ENCODE data around the gene RPEL1. TPM values are rescaled to one million over a fixed set of nuclear protein-coding genes. Genes with fewer than 3 reads are reported as not detected.
"Not testable (repeated sequence)": the region's sequence is repeated elsewhere in the genome, so short reads cannot be mapped to it uniquely, and the experiment has no call there.

RPEL1 gene
- total RNA-seq, 1 experiment from 2014 or later: not detected

GRCh38 chr10:103256613-103257012, 10.9 kb downstream of the RPEL1 start:
- TF ChIP-seq EZH2 (IDR thresholded peaks at IDR 0.05; ENCODE audit: low read length, unreplicated experiment) (no peak), EZH2phosphoT487 (IDR thresholded peaks at IDR 0.05; ENCODE audit: borderline replicate concordance, low read length) (no peak), CTCF (conservative IDR thresholded peaks at IDR 0.05; ENCODE audit: low read depth, low read length) (no peak)
- ChIA-PET POLR2A (ENCODE audit: unreplicated experiment) (no interaction called here), CTCF (no interaction called here)
- Histone ChIP-seq H4K20me1 (ENCODE audit: low read length) (no peaks in the 10 kb centered on the region), H3K27me3 (ENCODE audit: low read length) (no peaks in the 10 kb centered on the region), H3F3A (ENCODE audit: low read length, unreplicated experiment) (no peaks in the 10 kb centered on the region), H3K4me3 (ENCODE audit: low read length) (no peak overlapping the region), H3K4me2 (ENCODE audit: low read length) (no peak overlapping the region), H3K4me1 (ENCODE audit: insufficient read depth, low read length) (peaks cover 8% of the 10 kb centered on the region), H3K9me3 (ENCODE audit: low read length) (no peaks in the 10 kb centered on the region), H3K9me2 (replicated peaks; ENCODE audit: low read length) (no peaks in the 10 kb centered on the region), H3K79me2 (ENCODE audit: low read length) (no peaks in the 10 kb centered on the region), H3K9ac (ENCODE audit: low read length) (no peak overlapping the region), H2AFZ (ENCODE audit: low read length) (no peak overlapping the region), H3K36me3 (ENCODE audit: low read depth, low read length) (no peaks in the 10 kb centered on the region), H3K27ac (ENCODE audit: low read length) (no peak overlapping the region)
- DNase-seq (no peak), ATAC-seq (no peak)
- BruUV-seq (replicated peaks): no TSS peak
- intact Hi-C loops (cut with micrococcal nuclease): no loop called here

GRCh38 chr10:103257812-103258211, 12.1 kb downstream of the RPEL1 start:
- POLR2A ChIA-PET (ENCODE audit: unreplicated experiment): no interaction called here
- Histone ChIP-seq H3K36me3 (ENCODE audit: low read depth, low read length) (no peaks in the 10 kb centered on the region), H3F3A (ENCODE audit: low read length, unreplicated experiment) (no peaks in the 10 kb centered on the region), H3K79me2 (ENCODE audit: low read length) (no peaks in the 10 kb centered on the region), H3K9me3 (ENCODE audit: low read length) (no peaks in the 10 kb centered on the region), H3K4me2 (ENCODE audit: low read length) (no peak overlapping the region), H3K9ac (ENCODE audit: low read length) (no peak overlapping the region), H3K27ac (ENCODE audit: low read length) (no peak overlapping the region), H2AFZ (ENCODE audit: low read length) (no peak overlapping the region), H3K4me1 (ENCODE audit: insufficient read depth, low read length) (peaks cover 8% of the 10 kb centered on the region), H3K9me2 (replicated peaks; ENCODE audit: low read length) (no peaks in the 10 kb centered on the region), H4K20me1 (ENCODE audit: low read length) (no peaks in the 10 kb centered on the region), H3K4me3 (ENCODE audit: low read length) (no peak overlapping the region), H3K27me3 (ENCODE audit: low read length) (no peaks in the 10 kb centered on the region)
- TF ChIP-seq CTCF (conservative IDR thresholded peaks at IDR 0.05; ENCODE audit: low read depth, low read length) (no peak), EZH2phosphoT487 (IDR thresholded peaks at IDR 0.05; ENCODE audit: borderline replicate concordance, low read length) (no peak), EZH2 (IDR thresholded peaks at IDR 0.05; ENCODE audit: low read length, unreplicated experiment) (no peak)
- CTCF ChIA-PET: no interaction called here
- no TSS peak for BruUV-seq (replicated peaks)
- intact Hi-C loops (cut with micrococcal nuclease): no loop called here
- ATAC-seq (no peak), DNase-seq (no peak)

GRCh38 chr10:103258928-103259327, 13.2 kb downstream of the RPEL1 start:
- H4K20me1 ChIP-seq (ENCODE audit: low read length); H3F3A ChIP-seq (ENCODE audit: low read length, unreplicated experiment); H2AFZ ChIP-seq (ENCODE audit: low read length); H3K36me3 ChIP-seq (ENCODE audit: low read depth, low read length); H3K4me2 ChIP-seq (ENCODE audit: low read length); H3K27me3 ChIP-seq (ENCODE audit: low read length); DNase-seq; CTCF ChIA-PET; H3K9ac ChIP-seq (ENCODE audit: low read length); H3K27ac ChIP-seq (ENCODE audit: low read length); ATAC-seq; intact Hi-C loops (cut with micrococcal nuclease); H3K4me3 ChIP-seq (ENCODE audit: low read length); H3K9me2 ChIP-seq (replicated peaks; ENCODE audit: low read length); H3K79me2 ChIP-seq (ENCODE audit: low read length); POLR2A ChIA-PET (ENCODE audit: unreplicated experiment); BruUV-seq (replicated peaks); H3K9me3 ChIP-seq (ENCODE audit: low read length); H3K4me1 ChIP-seq (ENCODE audit: insufficient read depth, low read length): not testable (repeated sequence)
